ENCODE measurements around the gene TMPRSS4.

The TMPRSS4 gene, protein sequence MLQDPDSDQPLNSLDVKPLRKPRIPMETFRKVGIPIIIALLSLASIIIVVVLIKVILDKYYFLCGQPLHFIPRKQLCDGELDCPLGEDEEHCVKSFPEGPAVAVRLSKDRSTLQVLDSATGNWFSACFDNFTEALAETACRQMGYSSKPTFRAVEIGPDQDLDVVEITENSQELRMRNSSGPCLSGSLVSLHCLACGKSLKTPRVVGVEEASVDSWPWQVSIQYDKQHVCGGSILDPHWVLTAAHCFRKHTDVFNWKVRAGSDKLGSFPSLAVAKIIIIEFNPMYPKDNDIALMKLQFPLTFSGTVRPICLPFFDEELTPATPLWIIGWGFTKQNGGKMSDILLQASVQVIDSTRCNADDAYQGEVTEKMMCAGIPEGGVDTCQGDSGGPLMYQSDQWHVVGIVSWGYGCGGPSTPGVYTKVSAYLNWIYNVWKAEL

DNA sequence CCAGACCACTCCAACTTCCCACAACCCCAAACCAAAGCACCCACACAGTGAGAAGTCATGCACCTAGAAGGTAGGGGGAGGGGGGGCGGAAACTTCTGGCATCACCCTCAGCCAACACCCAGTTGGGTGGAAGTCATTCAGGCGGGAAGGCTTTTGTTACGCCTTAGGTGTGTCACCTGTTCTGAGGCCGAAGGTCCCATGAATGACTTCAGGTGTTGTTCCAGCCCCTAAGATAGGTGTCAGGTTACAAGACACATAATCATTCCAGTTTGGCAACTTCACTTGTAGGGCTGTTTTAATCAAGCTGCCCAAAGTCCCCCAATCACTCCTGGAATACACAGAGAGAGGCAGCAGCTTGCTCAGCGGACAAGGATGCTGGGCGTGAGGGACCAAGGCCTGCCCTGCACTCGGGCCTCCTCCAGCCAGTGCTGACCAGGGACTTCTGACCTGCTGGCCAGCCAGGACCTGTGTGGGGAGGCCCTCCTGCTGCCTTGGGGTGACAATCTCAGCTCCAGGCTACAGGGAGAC is at the start of gene TMPRSS4:
Gene TMPRSS4 (plus strand): TSS at position 325 of the 528 bp plus-strand sequence. CDS start 225 bp downstream, outside the sequence.
- no peak for DNase-seq

DNA sequence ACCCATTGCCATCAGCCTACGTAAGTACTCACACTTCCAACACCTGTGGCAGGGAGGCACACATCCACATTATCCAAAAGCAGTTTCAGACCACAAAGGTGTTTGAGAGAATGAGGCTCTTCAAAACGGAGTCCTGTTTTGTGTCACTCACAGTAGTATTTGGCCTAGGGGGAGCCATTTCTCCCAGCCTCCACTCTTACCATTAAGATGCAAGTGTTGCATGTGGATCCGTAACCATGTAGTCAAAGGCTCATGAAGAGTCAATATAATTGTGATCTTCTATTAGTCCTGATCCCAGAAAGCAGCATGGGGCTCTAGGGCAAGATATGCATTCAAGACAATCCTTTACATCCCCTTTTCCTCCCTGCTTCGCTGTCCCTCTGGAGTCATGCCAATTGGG is 49.2 kb upstream of the TMPRSS4 start:
- no peak for DNase-seq

DNA sequence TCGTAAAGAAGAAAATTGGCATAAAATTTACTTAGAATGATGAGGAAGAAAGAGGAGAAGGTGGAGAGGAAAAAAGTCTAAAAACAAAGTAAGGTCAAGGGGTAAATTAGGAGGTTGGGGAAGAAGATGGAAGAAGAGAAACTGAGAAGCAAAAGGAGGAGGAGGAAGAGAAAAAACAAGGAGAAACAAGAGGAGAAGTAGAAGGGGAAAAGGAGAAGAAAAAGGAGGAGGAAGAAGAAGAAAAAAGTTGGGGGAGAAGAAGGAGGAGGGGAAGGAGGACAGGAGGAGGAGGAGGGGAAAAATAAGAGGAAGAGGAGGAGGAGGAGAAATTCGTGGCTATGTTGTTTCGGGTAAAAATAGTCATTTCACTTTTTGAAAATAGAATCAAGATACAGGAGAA is 48.3 kb upstream of the TMPRSS4 start:
- DNase-seq, result no peak

- no peak for DNase-seq
Measured at GRCh38 chr11:118033443-118033842, 43.4 kb upstream of the TMPRSS4 start.

DNA sequence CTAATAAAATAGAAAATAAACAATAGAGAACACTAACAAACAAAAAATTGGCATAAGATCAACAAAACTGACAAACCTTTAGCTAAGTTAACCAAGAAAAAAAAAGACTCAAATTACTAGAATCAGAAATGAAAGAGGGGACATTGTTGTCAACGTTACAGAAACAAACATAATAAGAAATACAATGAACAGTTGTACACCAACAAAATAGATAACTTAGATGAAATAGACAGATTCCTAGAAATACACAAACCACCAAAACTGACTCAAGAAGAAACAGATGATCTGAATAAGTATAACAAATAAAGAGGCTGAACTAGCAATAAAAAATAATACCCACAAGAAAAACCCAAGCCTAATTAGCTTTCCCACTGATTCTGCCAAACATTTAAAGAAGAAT is 34.7 kb upstream of the TMPRSS4 start:
- no peak for DNase-seq

DNA sequence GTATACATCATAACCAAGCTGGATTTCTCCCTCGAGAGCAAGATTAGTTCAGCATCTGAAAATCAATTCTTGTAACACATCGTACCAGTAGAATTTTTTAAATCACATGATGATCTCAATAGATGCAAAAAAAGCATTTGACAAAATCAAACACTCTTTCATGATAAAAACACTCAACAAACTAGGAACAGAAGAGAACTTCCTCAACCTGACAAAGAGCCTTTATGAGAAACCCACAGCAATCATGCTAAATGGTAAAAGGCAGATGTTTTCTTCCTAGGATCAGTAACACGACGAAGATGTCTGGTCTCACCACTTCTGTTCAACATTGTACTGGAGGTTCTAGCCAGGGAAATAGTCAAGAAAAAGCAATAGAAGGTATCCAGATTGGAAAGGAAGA is 34.1 kb upstream of the TMPRSS4 start:
- DNase-seq, result no peak

DNA sequence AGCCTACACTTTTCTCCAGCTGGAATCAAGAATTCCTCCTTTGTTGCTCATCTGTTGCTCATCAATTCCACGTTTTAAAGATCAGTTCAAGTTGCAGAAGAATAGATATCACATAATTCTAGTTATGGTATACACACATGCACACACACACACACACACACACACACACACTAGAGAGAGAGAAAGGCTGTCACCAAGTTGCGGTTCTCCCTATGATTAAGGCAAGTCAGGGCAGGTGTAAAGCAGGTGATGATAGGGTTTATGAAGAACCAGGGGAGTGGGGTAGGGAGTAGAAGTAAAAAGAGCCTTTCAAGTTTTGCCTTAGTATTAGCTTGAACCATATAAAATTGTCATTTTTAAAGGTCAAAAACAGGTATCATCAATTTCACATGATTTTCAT is 31.7 kb upstream of the TMPRSS4 start:
- no peak for DNase-seq

GRCh38 chr11:118046051-118046963 is 30.6 kb upstream of the TMPRSS4 start:
- no peak for DNase-seq

DNA sequence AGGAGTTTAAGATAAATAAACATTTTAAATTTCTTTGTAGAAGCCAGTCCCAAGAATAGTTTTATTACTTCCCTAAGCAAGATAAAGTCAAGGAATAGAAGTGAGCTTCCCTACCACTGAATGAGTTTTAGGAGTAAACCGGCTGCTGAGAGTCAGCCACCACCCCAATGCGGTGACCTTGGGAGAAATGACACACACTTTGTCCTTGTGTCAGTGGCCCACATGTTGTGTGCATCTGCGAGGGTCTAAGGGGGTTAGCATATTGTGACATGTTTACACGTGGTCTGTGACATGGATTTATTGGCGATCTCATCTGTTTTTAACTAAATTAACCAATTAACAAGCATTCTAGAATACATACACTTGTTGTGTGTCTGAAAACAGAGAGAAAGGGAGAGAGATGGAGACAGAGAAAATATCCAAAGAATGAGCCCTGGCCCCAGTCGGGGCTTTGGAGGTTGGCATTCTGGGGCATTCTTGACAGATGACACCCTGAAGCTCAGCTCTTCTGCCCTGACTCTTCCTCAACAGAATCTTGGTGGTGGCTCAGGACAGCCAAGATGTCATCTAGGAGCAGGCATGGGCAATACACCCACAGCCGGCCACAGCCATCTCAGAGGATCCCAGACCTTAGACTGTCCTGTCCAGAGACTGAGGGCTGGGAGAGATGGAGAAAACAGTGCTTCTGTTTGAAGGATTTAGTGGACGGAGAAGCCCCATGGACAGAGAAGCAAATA is 29.7 kb upstream of the TMPRSS4 start:
- DNase-seq, result no peak

GRCh38 chr11:118047749-118048148 is 29.1 kb upstream of the TMPRSS4 start:
- DNase-seq, result no peak

DNA sequence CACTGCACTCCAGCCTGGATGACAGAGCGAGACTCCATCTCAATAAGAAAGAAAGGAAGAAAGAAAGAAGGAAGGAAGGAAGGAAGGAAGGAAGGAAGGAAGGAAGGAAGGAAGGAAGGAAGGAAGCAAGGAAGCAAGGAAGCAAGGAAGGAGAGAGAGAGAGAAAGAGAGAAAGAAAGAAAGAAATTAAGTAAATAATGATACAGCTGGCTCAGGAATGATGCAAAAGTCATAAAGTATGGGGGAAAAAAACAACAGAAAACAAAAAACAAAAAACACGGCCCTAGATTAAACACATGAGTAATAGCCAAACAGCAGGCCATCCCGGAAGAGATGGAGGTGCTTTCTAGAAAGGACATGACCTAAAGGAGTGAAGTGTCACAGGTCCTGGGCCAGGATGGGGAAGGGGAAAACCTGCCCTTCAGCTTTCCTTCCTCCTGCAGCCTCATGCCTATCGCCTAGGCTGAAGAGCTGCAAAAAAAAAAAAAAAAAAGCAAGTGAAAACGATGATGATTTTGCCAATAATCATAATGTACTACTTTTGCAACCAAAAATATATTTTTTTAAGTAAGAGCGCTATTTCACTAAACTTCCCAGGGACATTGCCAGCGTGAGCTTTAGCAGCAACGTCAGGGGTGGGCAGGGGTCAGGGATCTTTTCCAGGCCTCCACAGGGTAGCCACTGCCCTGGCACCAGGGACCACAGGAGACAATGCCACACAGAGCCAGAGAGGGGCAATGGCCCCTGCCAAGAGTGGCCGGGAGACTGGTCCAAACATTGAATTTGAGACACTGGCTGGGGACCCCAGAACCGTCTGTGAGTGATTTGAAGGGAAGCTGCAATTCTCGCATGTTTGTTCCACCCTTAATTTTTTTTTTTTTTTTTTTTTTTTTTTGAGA is 28.2 kb upstream of the TMPRSS4 start:
- DNase-seq, result no peak

DNA sequence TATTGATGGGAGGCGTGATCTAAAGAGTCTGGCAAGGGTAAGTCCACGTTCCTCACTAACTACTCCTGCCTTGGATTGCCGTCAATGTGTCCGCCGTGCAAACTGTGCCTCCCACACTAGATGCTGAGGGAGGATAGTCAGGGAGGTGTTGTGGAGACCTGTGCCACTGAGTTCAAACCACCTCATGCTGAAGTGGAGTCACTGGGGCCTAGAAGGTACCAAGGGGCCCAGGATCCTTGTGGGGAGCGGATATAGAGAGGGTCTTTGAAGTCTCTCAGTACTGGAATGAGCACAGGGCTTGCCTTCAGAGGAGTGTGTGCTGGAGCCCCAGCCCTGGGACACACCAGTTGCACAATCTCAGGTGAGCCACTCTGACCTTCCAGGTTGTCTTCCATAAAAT is 27.1 kb upstream of the TMPRSS4 start:
- no peak for DNase-seq

DNA sequence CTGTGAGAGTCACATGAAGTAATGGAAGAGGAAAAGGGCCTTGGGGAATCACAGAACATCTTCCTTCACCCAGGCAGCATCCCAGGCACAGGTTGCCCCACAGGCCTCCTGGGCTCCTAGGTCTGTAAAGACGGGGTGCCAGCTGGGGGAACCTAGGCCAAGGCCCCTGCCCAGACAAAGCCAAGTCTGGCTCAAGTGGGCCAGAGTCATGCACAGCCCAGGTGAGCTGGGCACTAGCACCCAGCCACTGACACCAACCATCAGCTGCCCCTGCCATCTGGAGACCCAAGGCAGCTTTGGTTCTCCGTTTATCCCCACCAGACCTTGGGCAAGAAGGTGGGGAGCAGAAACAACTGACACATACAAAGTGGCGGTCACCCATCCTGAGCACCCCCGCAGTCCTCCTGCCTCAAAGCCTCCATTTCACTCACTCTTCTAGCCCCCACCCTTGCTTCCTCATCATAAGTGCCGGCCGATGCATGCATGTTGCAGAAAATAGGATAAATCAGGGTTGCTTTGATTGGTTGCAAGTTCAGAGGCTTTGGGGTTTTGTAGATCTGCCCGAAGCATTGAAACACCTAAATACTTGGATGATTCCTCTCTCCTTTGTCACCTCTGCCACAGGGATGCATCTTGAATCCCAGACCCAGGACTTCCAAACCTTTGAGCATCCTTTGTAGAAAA is 26.5 kb upstream of the TMPRSS4 start:
- no peak for DNase-seq

DNA sequence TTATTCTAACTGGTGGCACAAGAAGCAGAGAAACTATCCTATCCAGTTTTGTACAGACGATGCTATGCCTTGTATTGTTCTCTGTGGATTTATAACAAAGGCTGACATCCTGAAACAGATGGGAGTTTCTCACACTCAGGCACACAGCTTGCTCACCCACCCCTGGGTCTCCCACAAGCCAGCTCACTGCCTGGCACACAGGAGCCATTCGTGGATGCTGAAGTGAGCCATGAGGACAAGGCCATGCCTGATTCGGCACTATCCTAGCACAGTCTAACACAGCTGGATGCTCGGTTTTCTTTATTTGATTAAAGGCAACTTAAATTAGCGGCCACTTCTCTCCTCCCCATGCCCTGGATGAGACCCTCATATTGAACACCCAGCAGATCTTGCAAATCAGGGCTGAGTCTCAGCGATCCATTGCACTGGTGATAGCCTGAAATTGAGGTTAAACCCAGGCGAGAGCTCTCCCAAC is 25.7 kb upstream of the TMPRSS4 start:
- DNase-seq, result no peak

DNA sequence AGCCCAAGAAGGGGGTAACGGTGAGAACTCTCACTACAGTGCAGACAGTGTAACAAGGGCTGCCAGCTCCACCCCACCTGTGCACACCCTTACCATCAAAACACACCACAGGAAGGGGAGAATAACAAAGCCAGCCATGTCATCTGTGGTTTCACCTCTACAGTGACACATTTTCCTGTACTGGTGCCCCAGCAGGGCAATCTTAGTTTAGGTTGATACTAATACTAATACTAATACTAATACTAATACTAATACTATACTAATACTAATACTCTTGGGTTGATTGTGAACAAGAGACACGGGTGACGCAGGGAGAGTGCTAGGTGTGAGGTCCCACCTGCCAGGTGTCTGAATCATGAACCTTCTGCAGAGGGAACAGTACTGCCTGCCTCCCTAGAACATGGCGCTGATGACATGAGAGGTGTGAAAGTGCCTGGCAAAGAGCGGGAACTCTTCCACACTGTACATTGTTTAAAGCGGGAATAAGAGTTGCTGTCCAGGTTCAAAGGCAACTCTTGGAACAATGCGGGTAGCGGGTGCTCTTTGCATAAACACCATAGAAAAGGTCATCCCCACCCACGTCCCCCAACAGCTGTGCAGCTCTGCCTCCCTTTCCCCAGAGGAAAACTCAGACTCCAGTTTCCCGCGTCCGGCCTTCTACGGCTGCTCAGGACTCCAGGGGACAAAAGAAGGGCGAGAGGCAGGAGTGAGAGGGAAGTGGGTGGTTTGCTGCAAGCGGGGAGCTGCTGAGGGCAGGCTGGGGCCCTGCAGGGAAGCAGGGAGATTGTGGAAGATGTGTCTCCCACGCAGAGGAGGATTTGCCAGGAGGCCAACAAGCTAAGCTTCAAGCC is 25.0 kb upstream of the TMPRSS4 start:
- no peak for DNase-seq

DNA sequence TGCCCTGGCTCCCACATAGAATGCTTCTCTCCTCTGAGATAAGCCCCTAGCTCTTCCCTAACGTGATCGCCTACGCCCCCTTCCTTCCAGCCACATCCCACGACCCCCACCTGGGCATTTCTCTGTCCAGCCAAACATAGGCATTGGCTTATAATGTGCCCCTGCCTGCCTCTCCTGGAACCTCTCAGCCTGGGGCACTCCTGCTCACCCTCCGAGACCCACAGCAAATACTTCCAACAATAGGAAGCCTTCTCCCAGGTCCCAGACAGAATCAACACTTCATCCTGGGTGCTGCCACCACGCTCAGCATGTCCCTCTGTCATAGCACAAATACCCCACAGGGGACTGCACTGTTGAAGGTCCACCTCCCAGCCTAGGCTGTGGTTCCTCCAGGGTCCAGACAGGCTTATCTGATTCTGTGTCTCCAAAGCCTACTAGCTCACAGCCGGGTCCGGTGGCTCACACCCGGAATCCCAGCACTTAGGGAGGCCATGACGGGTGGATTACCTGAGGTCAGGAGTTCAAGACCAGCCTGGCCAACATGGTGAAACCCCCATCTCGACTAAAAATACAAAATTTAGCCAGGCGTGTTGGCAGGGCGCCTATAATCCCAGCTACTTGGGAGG is 24.2 kb upstream of the TMPRSS4 start:
- DNase-seq, result no peak

GRCh38 chr11:118054712-118055640 is 21.9 kb upstream of the TMPRSS4 start:
- DNase-seq, result no peak

DNA sequence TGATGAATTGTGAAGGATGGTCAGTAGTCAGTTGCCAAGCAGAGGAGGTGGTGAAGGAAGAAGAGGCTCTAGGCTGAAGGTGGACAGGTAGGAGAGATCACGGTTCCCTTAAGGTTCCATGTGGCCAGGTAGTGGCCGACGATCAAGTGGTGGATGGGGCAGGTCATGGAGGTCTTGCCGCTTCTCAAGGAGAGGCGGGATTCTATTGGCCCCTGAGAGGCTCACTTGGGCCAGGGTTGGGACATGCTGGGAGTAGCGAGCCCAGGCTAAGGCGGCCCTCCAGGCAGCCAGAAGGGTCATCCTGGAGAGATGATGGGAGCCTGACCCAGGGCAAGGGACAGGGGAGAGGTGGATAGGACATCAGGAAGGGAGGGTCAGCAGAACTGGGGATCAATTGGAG is 20.9 kb upstream of the TMPRSS4 start:
- DNase-seq, result no peak
